GM23248 (cell line): ENCODE data around the gene MTHFD1L. TPM values are rescaled to one million over a fixed set of nuclear protein-coding genes. Genes with fewer than 3 reads are reported as not detected.

Experiments
- DNase-seq: peaks from one replicate; pipeline ENCODE4 v3.0.0-alpha.2; 2015
- H2AFZ ChIP-seq: fragments of 200-600 bp; sonication (generic); 2 replicates; pipeline ENCODE4 v1.6.1; 2016; ENCODE audit warnings: antibody characterized with exemption
- H3F3A ChIP-seq: fragments of 200-600 bp; sonication (generic); 2 replicates; pipeline ENCODE4 v1.6.1; 2016; ENCODE audit warnings: mild to moderate bottlenecking, antibody characterized with exemption, mixed run types; ENCODE audit not compliant: insufficient read depth
- H3K27ac ChIP-seq: fragments of 200-600 bp; sonication (generic); 2 replicates; pipeline ENCODE4 v1.5.1; 2016; ENCODE audit warnings: mild to moderate bottlenecking
- H3K27me3 ChIP-seq: fragments of 200-600 bp; sonication (generic); replicated peaks from 2 replicates; pipeline ENCODE4 v1.6.1; 2016; ENCODE audit warnings: mild to moderate bottlenecking; ENCODE audit not compliant: insufficient read depth
- H3K36me3 ChIP-seq: fragments of 200-600 bp; sonication (generic); 2 replicates; pipeline ENCODE4 v1.6.1; 2016; ENCODE audit warnings: low read depth, mild to moderate bottlenecking
- H3K4me1 ChIP-seq: fragments of 200-600 bp; sonication (generic); 2 replicates; pipeline ENCODE4 v1.6.1; 2016; ENCODE audit warnings: mild to moderate bottlenecking; ENCODE audit not compliant: insufficient read depth
- H3K4me2 ChIP-seq: fragments of 200-600 bp; sonication (generic); one replicate; pipeline ENCODE4 v1.6.1; 2016; ENCODE audit warnings: mild to moderate bottlenecking; ENCODE audit not compliant: unreplicated experiment
- H3K4me3 ChIP-seq: fragments of 200-600 bp; sonication (generic); 2 replicates; pipeline ENCODE4 v1.5.1; 2016; ENCODE audit warnings: mild to moderate bottlenecking
- H3K79me2 ChIP-seq: fragments of 200-600 bp; sonication (generic); 2 replicates; pipeline ENCODE4 v1.6.1; 2016; ENCODE audit warnings: mild to moderate bottlenecking; ENCODE audit not compliant: insufficient read depth
- H3K9ac ChIP-seq: fragments of 200-600 bp; sonication (generic); 2 replicates; pipeline ENCODE4 v1.6.1; 2016; ENCODE audit warnings: mild to moderate bottlenecking
- H3K9me2 ChIP-seq: fragments of 200-600 bp; sonication (generic); 2 replicates; pipeline ENCODE4 v1.6.1; 2016; ENCODE audit warnings: mixed run types, mild to moderate bottlenecking, moderate library complexity; ENCODE audit not compliant: insufficient read depth
- H3K9me3 ChIP-seq: fragments of 200-600 bp; sonication (generic); one replicate; pipeline ENCODE4 v1.6.1; 2017; ENCODE audit warnings: low read depth
- H4K20me1 ChIP-seq: fragments of 200-600 bp; sonication (generic); 2 replicates; pipeline ENCODE4 v1.6.0; 2016; ENCODE audit not compliant: insufficient read depth
- EZH2 ChIP-seq: fragments of 200-600 bp; sonication (generic); IDR thresholded peaks from 2 replicates; pipeline ENCODE4 v1.6.1; 2018; ENCODE audit warnings: antibody characterized with exemption, mild to moderate bottlenecking; ENCODE audit not compliant: insufficient read depth, poor library complexity, severe bottlenecking
- EZH2phosphoT487 ChIP-seq: fragments of 200-600 bp; sonication (generic); IDR thresholded peaks from 2 replicates; pipeline ENCODE4 v1.6.1; 2018; ENCODE audit warnings: antibody characterized with exemption, moderate library complexity, mild to moderate bottlenecking, low read depth; ENCODE audit not compliant: insufficient read depth
- WGBS, 2 experiments: methylation state at CpG; one replicate each; pipeline ENCODE4 v1.1.6; 2015 to 2017; ENCODE audit warnings: low lambda C conversion rate in 2 of 2, low coverage in 1 of 2; ENCODE audit errors: missing lambda C conversion rate in 2 of 2; 5-methylcytosine and 5-hydroxymethylcytosine counted together
- in situ Hi-C: fragments of 300-500 bp; cut with MboI; formaldehyde crosslinking; loops from 2 replicates; pipeline ENCODE4 v1.15.0; 2020
- polyA plus RNA-seq: library from polyadenylated mRNA; unstranded; fragments of >200 nt; fragmentation: Nextera tagmentation; extraction: Ambion mirVana; gene quantifications from 2 replicates; pipeline ENCODE4 v1.2.1, GENCODE V29; 2016
- small RNA-seq: library from RNA; depleted of rRNA; stranded (forward); fragments of <200 nt; gene quantifications from one replicate; pipeline ENCODE3, GENCODE V24; 2014; ENCODE audit warnings: low read depth, low replicate concordance
- total RNA-seq: library from RNA; depleted of rRNA; stranded (reverse); fragments of >200 nt; shearing (Covaris generic); gene quantifications from 2 replicates; pipeline ENCODE4 v1.2.3, GENCODE V29; 2014

The MTHFD1L gene
- total and polyA plus RNA-seq, 2 experiments from 2014 or later, result 57.6 to 99.6 TPM

- H3K79me2 ChIP-seq, result no peaks in the 10 kb centered on the region
- H3K36me3 ChIP-seq, result no peaks in the 10 kb centered on the region
- H3K4me1 ChIP-seq, result no peaks in the 10 kb centered on the region
- no peaks in the 10 kb centered on the region for H3K27me3 ChIP-seq
- H3F3A ChIP-seq, result no peaks in the 10 kb centered on the region
- DNase-seq, result no peak
- H2AFZ ChIP-seq, result no peak overlapping the region
- no peak for TF ChIP-seq EZH2phosphoT487
- no peak for TF ChIP-seq EZH2
- H3K9me3 ChIP-seq, result no peaks in the 10 kb centered on the region
- no peaks in the 10 kb centered on the region for H4K20me1 ChIP-seq
- no peak overlapping the region for H3K4me3 ChIP-seq
- H3K27ac ChIP-seq, result no peak overlapping the region
- H3K9me2 ChIP-seq, result no peaks in the 10 kb centered on the region
- no peak overlapping the region for H3K4me2 ChIP-seq
- in situ Hi-C loops, result no loop called here
- H3K9ac ChIP-seq, result no peak overlapping the region
- WGBS, 2 experiments, result 72 to 73% methylated on average over 14 of the region's 14 CpGs
Measured at GRCh38 chr6:151147118-151147832, 281.8 kb downstream of the MTHFD1L start.

DNA sequence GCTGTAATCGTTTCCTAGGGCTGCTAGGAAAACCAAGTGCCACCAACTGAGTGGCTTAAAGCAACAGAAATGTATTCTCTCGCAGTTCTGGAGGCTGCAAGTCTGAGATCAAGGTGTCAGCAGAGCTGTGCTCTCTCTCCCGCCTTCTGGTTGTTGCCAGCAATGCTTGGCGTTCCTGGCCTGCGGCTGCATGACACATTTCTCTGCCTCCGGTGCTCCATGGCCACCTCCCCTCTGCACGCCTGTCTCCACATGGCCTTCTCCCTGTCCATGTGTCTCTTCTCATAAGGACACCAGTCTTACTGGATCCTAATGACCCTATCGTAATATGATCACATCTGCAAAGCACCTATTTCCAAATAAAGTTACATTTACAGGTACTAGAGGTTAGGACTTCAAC, 282.6 kb downstream of the MTHFD1L start:
- Histone ChIP-seq H3K36me3 (no peaks in the 10 kb centered on the region), H3K9me3 (no peaks in the 10 kb centered on the region), H3K9me2 (no peaks in the 10 kb centered on the region), H2AFZ (no peak overlapping the region), H3K4me1 (no peaks in the 10 kb centered on the region), H3K9ac (no peak overlapping the region), H3K27ac (no peak overlapping the region), H3K27me3 (no peaks in the 10 kb centered on the region), H3K4me3 (no peak overlapping the region), H3F3A (no peaks in the 10 kb centered on the region), H3K79me2 (no peaks in the 10 kb centered on the region), H3K4me2 (no peak overlapping the region), H4K20me1 (no peaks in the 10 kb centered on the region)
- in situ Hi-C loops, result no loop called here
- no peak for TF ChIP-seq EZH2phosphoT487
- TF ChIP-seq EZH2, result no peak
- 67 to 73% methylated on average over 8 of the region's 8 CpGs for WGBS, 2 experiments
- DNase-seq, result no peak

DNA sequence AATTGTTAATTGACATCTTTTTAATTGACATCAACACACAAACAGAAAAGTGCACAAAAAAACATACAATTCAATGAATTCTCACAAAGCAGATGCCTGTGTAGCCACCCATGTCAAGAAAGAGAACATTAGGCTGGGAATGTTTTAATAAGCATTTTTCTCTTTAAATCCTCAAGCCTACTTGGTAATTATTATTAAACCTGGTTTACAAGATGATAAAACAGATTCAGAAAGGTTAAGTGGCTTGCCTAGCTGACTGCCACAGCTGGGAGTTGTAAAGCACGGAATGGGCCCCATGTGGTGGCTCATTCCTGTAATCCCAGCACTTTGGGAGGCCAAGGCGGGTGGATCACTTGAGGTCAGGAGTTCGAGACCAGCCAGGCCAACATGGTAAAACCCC, 284.3 kb downstream of the MTHFD1L start:
- H3K9me2 ChIP-seq, result no peaks in the 10 kb centered on the region
- TF ChIP-seq EZH2phosphoT487 (no peak), EZH2 (no peak)
- no peaks in the 10 kb centered on the region for H3K79me2 ChIP-seq
- H3K9ac ChIP-seq, result no peak overlapping the region
- no peaks in the 10 kb centered on the region for H3K4me1 ChIP-seq
- no peaks in the 10 kb centered on the region for H3K9me3 ChIP-seq
- H3K4me2 ChIP-seq, result no peak overlapping the region
- H3K36me3 ChIP-seq, result no peaks in the 10 kb centered on the region
- DNase-seq, result no peak
- no peaks in the 10 kb centered on the region for H3K27me3 ChIP-seq
- in situ Hi-C loops, result no loop called here
- no peak overlapping the region for H3K27ac ChIP-seq
- H4K20me1 ChIP-seq, result no peaks in the 10 kb centered on the region
- no peaks in the 10 kb centered on the region for H3F3A ChIP-seq
- no peak overlapping the region for H3K4me3 ChIP-seq
- no peak overlapping the region for H2AFZ ChIP-seq
- 51 to 53% methylated on average over 3 of the region's 3 CpGs for WGBS, 2 experiments

Small RNA genes within 50 kb of the gene (small RNA-seq; reads per million reads assigned to genes)
- not detected for gene RNU6-302P
